HEK293 (cell line): ENCODE measurements around the gene NIPAL1.
A peak's percentile ranks its signal among the peaks of the same experiment; 100 is the strongest.

ENCODE experiments used
- CTCF ChIA-PET: fragments of 350-600 bp; formaldehyde crosslinking; extraction: SDS; loops from one replicate; lab custom pipeline; 2021; ENCODE audit warnings: antibody characterized with exemption; lab: Yijun Ruan, JAX
- POLR2A ChIA-PET: fragments of 300-600 bp; formaldehyde crosslinking; extraction: SDS; loops from one replicate; lab custom pipeline; 2020; ENCODE audit warnings: antibody characterized with exemption, inconsistent platforms; lab: Yijun Ruan, JAX
- H3K27ac ChIP-seq: fragments of 200-500 bp; sonication (Bioruptor generic); 2 replicates; pipeline ENCODE4 v1.5.1; 2014; ENCODE audit warnings: low read depth, low read length, control low read depth, inconsistent platforms; ENCODE audit errors: extremely low read depth
- H3K36me3 ChIP-seq, 2 experiments: fragments of 200-500 bp in 1 of 2; sonication (Bioruptor generic) in 1 of 2; 1 replicate in 1 of 2; 2 replicates in 1 of 2; pipeline ENCODE4 v1.5.1; 2014 to 2017; ENCODE audit warnings: inconsistent platforms in 2 of 2, low read length in 2 of 2; ENCODE audit not compliant: control insufficient read depth in 2 of 2, insufficient read depth in 1 of 2
- H3K4me1 ChIP-seq: fragments of 200-500 bp; sonication (Bioruptor generic); 2 replicates; pipeline ENCODE4 v1.5.1; 2014; ENCODE audit warnings: mild to moderate bottlenecking, low read length, inconsistent platforms; ENCODE audit not compliant: control insufficient read depth, insufficient read depth
- H3K4me3 ChIP-seq: 2 replicates; pipeline ENCODE4 v1.5.1; 2011; ENCODE audit warnings: low read depth, mild to moderate bottlenecking, control low read depth, low read length, moderate library complexity
- H3K9me3 ChIP-seq: fragments of 200-500 bp; sonication (Bioruptor generic); 2 replicates; pipeline ENCODE4 v1.5.1; 2014; ENCODE audit warnings: low read depth, low read length, inconsistent platforms; ENCODE audit not compliant: control insufficient read depth, insufficient read depth
- EGR2 ChIP-seq: fragments of 450-650 bp; formaldehyde crosslinking; IDR thresholded peaks from 2 replicates; pipeline ENCODE4 v1.5.1; 2016; ENCODE audit warnings: low read depth, missing biosample characterization, missing genetic modification characterization
- FEZF1 ChIP-seq: fragments of 450-650 bp; formaldehyde crosslinking; IDR thresholded peaks from 2 replicates; pipeline ENCODE4 v1.5.1; 2016; ENCODE audit warnings: missing biosample characterization, missing genetic modification characterization
- GLI4 ChIP-seq: fragments of 450-650 bp; formaldehyde crosslinking; IDR thresholded peaks from 2 replicates; pipeline ENCODE4 v1.5.1; 2016; ENCODE audit warnings: missing biosample characterization, missing genetic modification characterization
- HIC1 ChIP-seq: fragments of 450-650 bp; formaldehyde crosslinking; IDR thresholded peaks from 2 replicates; pipeline ENCODE4 v1.5.1; 2016; ENCODE audit warnings: missing biosample characterization, missing genetic modification characterization
- KLF7 ChIP-seq: fragments of 450-650 bp; formaldehyde crosslinking; IDR thresholded peaks from 2 replicates; pipeline ENCODE4 v1.5.1; 2016; ENCODE audit warnings: missing biosample characterization, missing genetic modification characterization, borderline replicate concordance
- PRDM6 ChIP-seq: fragments of 450-650 bp; formaldehyde crosslinking; IDR thresholded peaks from 2 replicates; pipeline ENCODE4 v1.5.1; 2017; ENCODE audit warnings: missing biosample characterization, missing genetic modification characterization
- SCRT2 ChIP-seq: fragments of 450-650 bp; formaldehyde crosslinking; IDR thresholded peaks from 2 replicates; pipeline ENCODE4 v1.5.1; 2016; ENCODE audit warnings: missing biosample characterization, missing genetic modification characterization
- SP3 ChIP-seq: fragments of 450-650 bp; formaldehyde crosslinking; IDR thresholded peaks from 2 replicates; pipeline ENCODE4 v1.5.1; 2016; ENCODE audit warnings: missing biosample characterization, missing genetic modification characterization
- TRIM28 ChIP-seq: IDR thresholded peaks from 2 replicates; pipeline ENCODE4 v1.6.1; 2011; ENCODE audit warnings: low read length, control low read depth, borderline replicate concordance
- TSHZ1 ChIP-seq: fragments of 450-650 bp; formaldehyde crosslinking; IDR thresholded peaks from 2 replicates; pipeline ENCODE4 v1.5.1; 2016; ENCODE audit warnings: missing biosample characterization, missing genetic modification characterization, borderline replicate concordance
- ZBTB49 ChIP-seq: fragments of 450-650 bp; formaldehyde crosslinking; IDR thresholded peaks from 2 replicates; pipeline ENCODE4 v1.5.1; 2016; ENCODE audit warnings: missing biosample characterization, missing genetic modification characterization, low read depth
- ZNF16 ChIP-seq: fragments of 450-650 bp; formaldehyde crosslinking; IDR thresholded peaks from 2 replicates; pipeline ENCODE4 v1.5.1; 2016; ENCODE audit warnings: low read depth, missing biosample characterization, missing genetic modification characterization
- ZNF18 ChIP-seq: fragments of 450-650 bp; formaldehyde crosslinking; IDR thresholded peaks from 2 replicates; pipeline ENCODE4 v1.5.1; 2016; ENCODE audit warnings: missing biosample characterization, missing genetic modification characterization
- ZNF211 ChIP-seq: fragments of 450-650 bp; formaldehyde crosslinking; IDR thresholded peaks from 2 replicates; pipeline ENCODE4 v1.5.1; 2016; ENCODE audit warnings: low read depth, missing biosample characterization, missing genetic modification characterization
- ZNF302 ChIP-seq: fragments of 450-650 bp; formaldehyde crosslinking; IDR thresholded peaks from 2 replicates; pipeline ENCODE4 v1.5.1; 2016; ENCODE audit warnings: missing biosample characterization, missing genetic modification characterization, low read depth
- ZNF341 ChIP-seq: fragments of 450-650 bp; formaldehyde crosslinking; IDR thresholded peaks from 2 replicates; pipeline ENCODE4; 2016; ENCODE audit warnings: low read depth, missing biosample characterization, missing genetic modification characterization
- ZNF362 ChIP-seq: fragments of 450-650 bp; formaldehyde crosslinking; IDR thresholded peaks from 2 replicates; pipeline ENCODE4 v1.5.1; 2016; ENCODE audit warnings: missing biosample characterization, missing genetic modification characterization
- ZNF37A ChIP-seq: fragments of 450-650 bp; IDR thresholded peaks from 2 replicates; pipeline ENCODE4 v1.5.1; 2018; ENCODE audit warnings: missing biosample characterization, missing genetic modification characterization
- ZNF391 ChIP-seq: fragments of 450-650 bp; formaldehyde crosslinking; IDR thresholded peaks from 2 replicates; pipeline ENCODE4 v1.5.1; 2016; ENCODE audit warnings: low read depth, missing biosample characterization, missing genetic modification characterization, borderline replicate concordance
- ZNF394 ChIP-seq: fragments of 450-650 bp; formaldehyde crosslinking; IDR thresholded peaks from 2 replicates; pipeline ENCODE4 v1.5.1; 2016; ENCODE audit warnings: missing biosample characterization, missing genetic modification characterization, mild to moderate bottlenecking, moderate library complexity, borderline replicate concordance
- ZNF423 ChIP-seq: fragments of 450-650 bp; formaldehyde crosslinking; IDR thresholded peaks from 2 replicates; pipeline ENCODE4 v1.5.1; 2016; ENCODE audit warnings: missing biosample characterization, missing genetic modification characterization
- ZNF521 ChIP-seq: fragments of 450-650 bp; formaldehyde crosslinking; IDR thresholded peaks from 2 replicates; pipeline ENCODE4 v1.5.1; 2017; ENCODE audit warnings: missing biosample characterization, mild to moderate bottlenecking, missing genetic modification characterization
- ZNF558 ChIP-seq: fragments of 450-650 bp; formaldehyde crosslinking; IDR thresholded peaks from 2 replicates; pipeline ENCODE4 v1.5.1; 2016; ENCODE audit warnings: missing biosample characterization, missing genetic modification characterization
- ZNF561 ChIP-seq: fragments of 450-650 bp; IDR thresholded peaks from 2 replicates; pipeline ENCODE4 v1.5.1; 2018; ENCODE audit warnings: missing biosample characterization, missing genetic modification characterization, borderline replicate concordance
- ZNF600 ChIP-seq: fragments of 450-650 bp; formaldehyde crosslinking; IDR thresholded peaks from 2 replicates; pipeline ENCODE4 v1.5.1; 2016; ENCODE audit warnings: missing biosample characterization, missing genetic modification characterization
- ZSCAN23 ChIP-seq: fragments of 450-650 bp; formaldehyde crosslinking; IDR thresholded peaks from 2 replicates; pipeline ENCODE4 v1.5.1; 2016; ENCODE audit warnings: missing biosample characterization, missing genetic modification characterization
- ZXDB ChIP-seq: fragments of 450-650 bp; formaldehyde crosslinking; IDR thresholded peaks from 2 replicates; pipeline ENCODE4 v1.5.1; 2016; ENCODE audit warnings: missing biosample characterization, missing genetic modification characterization

The NIPAL1 gene

GRCh38 chr4:48079972-48080391 is 63.4 kb downstream of the NIPAL1 start:
- POLR2A ChIA-PET: no interaction called here
- Histone ChIP-seq H3K4me3 (no peak overlapping the region), H3K9me3 (no peaks in the 10 kb centered on the region), H3K27ac (no peak overlapping the region), H3K36me3 (no peaks in the 10 kb centered on the region), H3K4me1 (peaks cover 5% of the 10 kb centered on the region; the same call in 1 of the 2 replicates)
- CTCF ChIA-PET: interaction anchor here (1.2 to 1.6 kb wide), 3 partner anchors 18 to 244 kb away, joined by 3 to 4 read pairs (median 3); no protein-coding TSS in a partner anchor
- no peak for TF ChIP-seq SP3 (tag by site-specific recombination)
- no peak for TF ChIP-seq ZNF211 (tag by site-specific recombination)
- peak; percentile 30; the same call in 1 of the 2 replicates for TF ChIP-seq PRDM6
- TF ChIP-seq ZNF558 (tag by site-specific recombination): no peak
- no peak for TF ChIP-seq HIC1 (tag by site-specific recombination)
- TF ChIP-seq ZNF16 (tag by site-specific recombination): no peak
- no peak for TF ChIP-seq ZNF391 (tag by site-specific recombination)
- TF ChIP-seq TRIM28: 0 out of 2 replicates have a peak, but pooled peaks have one; percentile 53
- TF ChIP-seq ZNF362 (tag by site-specific recombination): no peak
- no peak for TF ChIP-seq ZBTB49 (tag by site-specific recombination)
- TF ChIP-seq SCRT2 (tag by site-specific recombination): no peak
- no peak for TF ChIP-seq ZSCAN23 (tag by site-specific recombination)
- TF ChIP-seq ZNF423 (tag by site-specific recombination): no peak
- TF ChIP-seq TSHZ1 (tag by site-specific recombination): no peak
- TF ChIP-seq ZNF521 (tag by site-specific recombination): no peak
- TF ChIP-seq ZXDB (tag by site-specific recombination): peak; percentile 24; the same call in 1 of the 2 replicates
- no peak for TF ChIP-seq ZNF561 (tag by site-specific recombination)
- TF ChIP-seq EGR2 (tag by site-specific recombination): no peak
- no peak for TF ChIP-seq FEZF1
- TF ChIP-seq KLF7: no peak
- no peak for TF ChIP-seq ZNF18 (tag by site-specific recombination)
- TF ChIP-seq ZNF302 (tag by site-specific recombination): no peak
- TF ChIP-seq ZNF394: no peak
- TF ChIP-seq ZNF37A (tag by site-specific recombination): no peak
- no peak for TF ChIP-seq ZNF600 (tag by site-specific recombination)
- TF ChIP-seq GLI4 (tag by site-specific recombination): no peak
- no peak for TF ChIP-seq ZNF341 (tag by site-specific recombination)
